NT2/D1 (cell line): ENCODE measurements around the gene ZNF253.
"Not testable (repeated sequence)": the region's sequence is repeated elsewhere in the genome, so short reads cannot be mapped to it uniquely, and the experiment has no call there.

Experiments used
- DNase-seq: peaks from one replicate; pipeline ENCODE4 v3.0.0-alpha.2; 2011; ENCODE audit warnings: low read depth, low spot score
- H3K27me3 ChIP-seq: 2 replicates; pipeline ENCODE4 v1.6.0; 2011; ENCODE audit warnings: mild to moderate bottlenecking; ENCODE audit not compliant: insufficient read length, insufficient read depth
- H3K36me3 ChIP-seq: 2 replicates; pipeline ENCODE4 v1.6.1; 2011; ENCODE audit warnings: mild to moderate bottlenecking, low read length, mixed read lengths; ENCODE audit not compliant: insufficient read depth, insufficient read length
- H3K4me1 ChIP-seq: 2 replicates; pipeline ENCODE4 v1.5.1; 2011; ENCODE audit not compliant: insufficient read depth, insufficient read length
- H3K4me3 ChIP-seq: 2 replicates; pipeline ENCODE4 v1.5.1; 2011; ENCODE audit warnings: low read depth; ENCODE audit not compliant: insufficient read length
- H3K9ac ChIP-seq: 2 replicates; pipeline ENCODE4 v1.6.0; 2011; ENCODE audit warnings: low read depth; ENCODE audit not compliant: insufficient read length
- H3K9me3 ChIP-seq: 2 replicates; pipeline ENCODE4 v1.5.1; 2011; ENCODE audit warnings: mild to moderate bottlenecking, low read length; ENCODE audit not compliant: insufficient read depth
- SUZ12 ChIP-seq: IDR thresholded peaks from 2 replicates; pipeline ENCODE4 v1.6.1; 2011; ENCODE audit not compliant: insufficient read length, insufficient read depth; ENCODE audit errors: extremely low read depth
- YY1 ChIP-seq: IDR thresholded peaks from 2 replicates; pipeline ENCODE4 v1.6.1; 2011; ENCODE audit not compliant: insufficient read length, insufficient read depth
- ZNF274 ChIP-seq: IDR thresholded peaks from 2 replicates; pipeline ENCODE4 v1.6.1; 2011; ENCODE audit warnings: mild to moderate bottlenecking, low read depth, low read length

Gene ZNF253

GRCh38 chr19:19900139-19900728 is 34.6 kb downstream of the ZNF253 start:
- no peak for TF ChIP-seq ZNF274
- no peak for TF ChIP-seq SUZ12
- no peak for TF ChIP-seq YY1
- Histone ChIP-seq H3K9ac (peak overlapping the region; percentile 74), H3K4me3 (peak overlapping the region; percentile 96), H3K9me3 (peaks cover 8% of the 10 kb centered on the region; the same call in 1 of the 2 replicates), H3K36me3 (peaks cover 24% of the 10 kb centered on the region), H3K27me3 (no peaks in the 10 kb centered on the region), H3K4me1 (no peaks in the 10 kb centered on the region)
- DNase-seq = peak; percentile 13

GRCh38 chr19:19900729-19901444 is 35.2 kb downstream of the ZNF253 start, which contains the start of gene ZNF93:
ZNF93 (plus strand) TSS chr19:19900946; CDS start chr19:19901089, 143 bp downstream.
- DNase-seq = peak; percentile 97
- Histone ChIP-seq H3K4me3 (peak within 1 kb of the TSS; percentile 96), H3K4me1 (no peaks in the 10 kb centered on the region), H3K9me3 (peaks cover 2% of the 10 kb centered on the region; the same call in 1 of the 2 replicates), H3K9ac (peak within 1 kb of the TSS; percentile 99), H3K27me3 (no peaks in the 10 kb centered on the region), H3K36me3 (peaks cover 29% of the 10 kb centered on the region)
- no peak for TF ChIP-seq SUZ12
- TF ChIP-seq ZNF274 = no peak
- TF ChIP-seq YY1 = no peak

GRCh38 chr19:19907551-19907950 is 41.9 kb downstream of the ZNF253 start:
- not testable (repeated sequence) for H3K9me3 ChIP-seq, H3K4me3 ChIP-seq, H3K27me3 ChIP-seq, H3K4me1 ChIP-seq, H3K9ac ChIP-seq, DNase-seq
- peaks cover 63% of the 10 kb centered on the region for H3K36me3 ChIP-seq

- peaks cover 60% of the 10 kb centered on the region for H3K36me3 ChIP-seq
Observed at GRCh38 chr19:19909654-19910053, 44.0 kb downstream of the ZNF253 start.

GRCh38 chr19:19911150-19911549 is 45.5 kb downstream of the ZNF253 start:
- TF ChIP-seq SUZ12 (no peak), ZNF274 (no peak), YY1 (no peak)
- H3K9me3 ChIP-seq = no peaks in the 10 kb centered on the region
- DNase-seq = no peak
- no peaks in the 10 kb centered on the region for H3K27me3 ChIP-seq
- H3K9ac ChIP-seq = no peak overlapping the region
- no peak overlapping the region for H3K4me3 ChIP-seq
- no peaks in the 10 kb centered on the region for H3K4me1 ChIP-seq
- H3K36me3 ChIP-seq = peaks cover 63% of the 10 kb centered on the region

More at GRCh38 chr19:19909654-19910053, 44.0 kb downstream of the ZNF253 start:
- TF ChIP-seq YY1 (no peak), SUZ12 (no peak), ZNF274 (no peak)
- H3K4me3 ChIP-seq = no peak overlapping the region
- H3K4me1 ChIP-seq = no peaks in the 10 kb centered on the region
- no peaks in the 10 kb centered on the region for H3K27me3 ChIP-seq
- no peaks in the 10 kb centered on the region for H3K9me3 ChIP-seq
- H3K9ac ChIP-seq = no peak overlapping the region
- no peak for DNase-seq

GRCh38 chr19:19914596-19914995 is 48.9 kb downstream of the ZNF253 start:
- peaks cover 56% of the 10 kb centered on the region for H3K36me3 ChIP-seq
- H3K4me3 ChIP-seq = no peak overlapping the region
- no peak for DNase-seq
- H3K9ac ChIP-seq = no peak overlapping the region
- H3K4me1 ChIP-seq = no peaks in the 10 kb centered on the region
- no peak for TF ChIP-seq YY1
- TF ChIP-seq SUZ12 = no peak
- no peak for TF ChIP-seq ZNF274
- no peaks in the 10 kb centered on the region for H3K27me3 ChIP-seq
- H3K9me3 ChIP-seq = peaks cover 12% of the 10 kb centered on the region

- H3K36me3 ChIP-seq = peaks cover 86% of the 10 kb centered on the region
Observed at GRCh38 chr19:19930417-19930816, 64.7 kb downstream of the ZNF253 start.

More at GRCh38 chr19:19930417-19930816, 64.7 kb downstream of the ZNF253 start:
- H3K27me3 ChIP-seq, H3K9ac ChIP-seq, H3K4me1 ChIP-seq, H3K4me3 ChIP-seq: not testable (repeated sequence)
- H3K9me3 ChIP-seq = peaks cover 95% of the 10 kb centered on the region
- DNase-seq = peak; percentile 9
